CD4-positive, alpha-beta T cell (primary cell): Measurements from ENCODE around the gene GRID1. TPM values are rescaled to one million over a fixed set of nuclear protein-coding genes. Genes with fewer than 3 reads are reported as not detected.

Experiments used
- ATAC-seq: fragments of 200-7000 bp; cut with Tn5 transposase; one replicate; pipeline ENCODE4 v1.10.0; 2022; ENCODE audit warnings: mild to moderate bottlenecking; ENCODE audit not compliant: poor library complexity
- CTCF ChIA-PET: fragments of 350-600 bp; sonication (Branson Sonifier 250); formaldehyde crosslinking; loops from one replicate; lab custom pipeline; 2021; ENCODE audit warnings: antibody characterized with exemption, inconsistent platforms; lab: Charles Lee
- POLR2A ChIA-PET: fragments of 350-600 bp; sonication (Branson Sonifier 250); formaldehyde crosslinking; loops from one replicate; lab custom pipeline; 2021; ENCODE audit warnings: antibody characterized with exemption, inconsistent platforms; lab: Charles Lee
- DNase-seq, 14 experiments: peaks; one replicate each; pipeline ENCODE4 v3.0.0-alpha.2; 2013 to 2020; ENCODE audit warnings: mixed read lengths in 2 of 14
- H3K27ac ChIP-seq, 2 donors: one replicate each; pipeline versions ENCODE4 v1.5.1 to v1.7.0; 2013; ENCODE audit warnings: low read length in 2 of 2, low read depth in 1 of 2, mild to moderate bottlenecking in 1 of 2
- H3K27me3 ChIP-seq, 2 experiments: 1 replicate in 1 of 2; 2 replicates in 1 of 2; pipeline versions ENCODE4 v1.6.1 to v1.7.0; 2013; ENCODE audit warnings: low read length in 2 of 2, control low read depth in 1 of 2, mild to moderate bottlenecking in 1 of 2, moderate library complexity in 1 of 2; ENCODE audit not compliant: insufficient read depth in 2 of 2, control insufficient read depth in 1 of 2
- H3K36me3 ChIP-seq: one replicate; pipeline ENCODE4 v1.6.1; 2013; ENCODE audit warnings: low read length, control low read depth; ENCODE audit not compliant: insufficient read depth
- H3K4me1 ChIP-seq: one replicate; pipeline ENCODE4 v1.6.1; 2013; ENCODE audit warnings: low read length, control low read depth; ENCODE audit not compliant: insufficient read depth
- H3K4me3 ChIP-seq: one replicate; pipeline ENCODE4 v1.5.1; 2013; ENCODE audit warnings: mild to moderate bottlenecking, low read length, moderate library complexity
- H3K9me3 ChIP-seq, 2 experiments: 1 replicate in 1 of 2; 2 replicates in 1 of 2; pipeline versions ENCODE4 v1.6.1 to v1.7.0; 2013; ENCODE audit warnings: low read length in 2 of 2, mild to moderate bottlenecking in 2 of 2, control low read depth in 1 of 2, moderate library complexity in 1 of 2; ENCODE audit not compliant: control insufficient read depth in 1 of 2, insufficient read depth in 1 of 2
- H3K27ac Mint-ChIP-seq: one replicate; pipeline ENCODE4 v1.8.0; 2020; ENCODE audit warnings: mixed read lengths
- H3K27me3 Mint-ChIP-seq: one replicate; pipeline ENCODE4 v1.8.0; 2021; ENCODE audit warnings: mixed read lengths
- H3K36me3 Mint-ChIP-seq: one replicate; pipeline ENCODE4 v1.8.0; 2021; ENCODE audit warnings: low read depth, mixed read lengths
- H3K4me1 Mint-ChIP-seq: one replicate; pipeline ENCODE4 v1.8.0; 2021; ENCODE audit warnings: low read depth, mixed read lengths
- H3K4me3 Mint-ChIP-seq: one replicate; pipeline ENCODE4 v1.8.0; 2020; ENCODE audit warnings: mild to moderate bottlenecking, mixed read lengths
- H3K9me3 Mint-ChIP-seq: one replicate; pipeline ENCODE4 v1.8.0; 2020; ENCODE audit warnings: mixed read lengths
- intact Hi-C, 2 experiments: fragments of 100-400 bp; cut with DNase I in 1 of 2; cut with micrococcal nuclease in 1 of 2; formaldehyde crosslinking; loops; one replicate each; pipeline versions ENCODE4 v1.15.1 to v1.9.0; 2023 to 2025; cut with DNase I, micrococcal nuclease
- total RNA-seq, 174 experiments: library from RNA in 2 of 174; stranded (reverse) in 2 of 174; gene quantifications; one replicate each; pipeline ENCODE4 v1.2.3 and lab custom pipeline; 2021 to 2026
- TF ChIP-seq, protein P1 (sequence below): fragments of 200-600 bp; IDR thresholded peaks from one replicate; pipeline ENCODE4 v1.8.0; 2022; ENCODE audit warnings: antibody characterized with exemption, mild to moderate bottlenecking

The GRID1 gene
- total RNA-seq, 2 experiments from 2014 or later: not detected

DNA sequence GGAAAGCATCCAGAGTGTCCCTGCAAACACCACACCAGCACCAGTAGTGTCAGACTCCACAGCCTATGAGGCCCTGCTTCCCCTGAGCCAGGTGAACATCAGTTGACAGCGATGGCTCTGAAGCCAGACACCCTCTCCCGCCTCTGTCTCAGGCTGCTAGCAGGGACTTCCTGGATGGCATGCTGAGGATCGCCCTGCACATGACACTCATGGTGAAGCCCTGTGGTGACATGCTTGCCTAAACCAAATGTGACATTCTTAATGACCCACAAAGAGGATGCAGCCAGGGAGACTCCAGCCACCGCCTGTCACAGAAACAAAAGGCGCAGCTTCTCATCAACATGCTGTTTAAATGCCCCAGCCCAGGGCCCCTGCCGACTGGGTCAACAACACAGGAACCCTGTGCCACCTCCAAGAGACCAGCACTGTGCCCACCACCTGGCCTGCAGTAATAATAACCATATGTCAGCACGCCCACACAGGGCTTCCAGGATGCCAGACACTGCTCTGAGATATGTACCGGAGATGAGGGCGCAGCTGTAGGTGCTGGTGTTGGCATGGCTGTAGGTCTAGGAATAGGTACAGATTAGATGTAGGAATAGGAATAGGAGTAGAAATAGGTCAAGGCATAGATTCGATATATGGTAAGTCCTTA lies 81.3 kb downstream of the GRID1 start:
- POLR2A ChIA-PET: no interaction called here
- H3K9me3 Mint-ChIP-seq: no peaks in the 10 kb centered on the region

DNA sequence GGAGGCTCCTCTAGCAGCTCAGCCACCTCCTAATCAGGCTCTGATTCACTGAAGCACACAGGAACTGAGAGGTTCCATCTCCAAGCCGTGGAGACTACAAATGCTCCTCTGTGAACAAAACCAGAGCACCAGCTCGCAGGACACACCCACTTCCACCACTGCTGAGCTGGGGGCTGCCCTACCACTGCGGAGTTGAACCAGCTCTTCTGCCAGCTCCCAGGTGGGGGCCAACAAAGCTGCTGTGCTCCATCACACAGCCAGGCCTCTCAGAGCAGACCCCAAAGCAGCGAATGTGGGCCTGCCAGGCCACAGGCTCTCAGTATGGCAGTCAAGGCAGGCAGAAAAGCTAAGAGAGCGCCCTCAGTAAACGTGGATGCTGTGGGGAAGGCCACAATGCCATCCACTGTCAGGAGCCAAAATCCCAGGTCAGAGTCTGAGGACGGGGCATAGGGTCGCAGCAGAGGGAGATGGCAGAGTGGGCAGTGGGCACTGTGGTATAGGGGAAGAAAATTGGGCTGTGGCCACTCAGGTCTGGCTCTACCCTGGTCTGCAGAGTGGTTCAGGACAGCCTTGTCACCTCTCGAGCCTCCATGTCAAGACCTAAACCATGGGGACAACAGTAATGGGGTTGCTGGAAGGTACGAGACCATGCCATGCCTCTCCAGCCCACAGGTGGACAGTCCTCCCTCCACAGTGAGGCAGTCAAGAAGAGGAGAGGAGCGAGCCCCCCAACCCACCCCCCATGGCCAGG lies 82.1 kb downstream of the GRID1 start:
- ATAC-seq (no peak), DNase-seq (no peak)
- H3K27ac ChIP-seq: no peak overlapping the region
- Mint-ChIP-seq H3K36me3 (no peaks in the 10 kb centered on the region), H3K27me3 (peaks cover 30% of the 10 kb centered on the region), H3K9me3 (peaks cover 2% of the 10 kb centered on the region), H3K27ac (no peak overlapping the region), H3K4me3 (no peak overlapping the region), H3K4me1 (no peaks in the 10 kb centered on the region)
- peaks cover 0 to 4% of the 10 kb centered on the region in 2 experiments for H3K9me3 ChIP-seq
- H3K36me3 ChIP-seq: no peaks in the 10 kb centered on the region
- TF ChIP-seq, protein P1, sequence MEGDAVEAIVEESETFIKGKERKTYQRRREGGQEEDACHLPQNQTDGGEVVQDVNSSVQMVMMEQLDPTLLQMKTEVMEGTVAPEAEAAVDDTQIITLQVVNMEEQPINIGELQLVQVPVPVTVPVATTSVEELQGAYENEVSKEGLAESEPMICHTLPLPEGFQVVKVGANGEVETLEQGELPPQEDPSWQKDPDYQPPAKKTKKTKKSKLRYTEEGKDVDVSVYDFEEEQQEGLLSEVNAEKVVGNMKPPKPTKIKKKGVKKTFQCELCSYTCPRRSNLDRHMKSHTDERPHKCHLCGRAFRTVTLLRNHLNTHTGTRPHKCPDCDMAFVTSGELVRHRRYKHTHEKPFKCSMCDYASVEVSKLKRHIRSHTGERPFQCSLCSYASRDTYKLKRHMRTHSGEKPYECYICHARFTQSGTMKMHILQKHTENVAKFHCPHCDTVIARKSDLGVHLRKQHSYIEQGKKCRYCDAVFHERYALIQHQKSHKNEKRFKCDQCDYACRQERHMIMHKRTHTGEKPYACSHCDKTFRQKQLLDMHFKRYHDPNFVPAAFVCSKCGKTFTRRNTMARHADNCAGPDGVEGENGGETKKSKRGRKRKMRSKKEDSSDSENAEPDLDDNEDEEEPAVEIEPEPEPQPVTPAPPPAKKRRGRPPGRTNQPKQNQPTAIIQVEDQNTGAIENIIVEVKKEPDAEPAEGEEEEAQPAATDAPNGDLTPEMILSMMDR: no peak
- CTCF ChIA-PET: no interaction called here
- peaks cover 0 to 4% of the 10 kb centered on the region in 2 experiments for H3K27me3 ChIP-seq
- H3K4me3 ChIP-seq: no peak overlapping the region
- POLR2A ChIA-PET: no interaction called here
- H3K4me1 ChIP-seq: no peaks in the 10 kb centered on the region
- intact Hi-C loops: no loop called here

More for the DNA sequence above, 81.3 kb downstream of the GRID1 start:
- H3K36me3 ChIP-seq: no peaks in the 10 kb centered on the region
- TF ChIP-seq, protein P1: no peak
- H3K4me1 Mint-ChIP-seq: no peaks in the 10 kb centered on the region
- peaks cover 29% of the 10 kb centered on the region for H3K27me3 Mint-ChIP-seq
- no peak overlapping the region for H3K4me3 ChIP-seq
- H3K27me3 ChIP-seq: peaks cover 0 to 4% of the 10 kb centered on the region in 2 experiments
- H3K4me1 ChIP-seq: no peaks in the 10 kb centered on the region
- ATAC-seq (no peak), DNase-seq (no peak)
- peaks cover 0 to 4% of the 10 kb centered on the region in 2 experiments for H3K9me3 ChIP-seq
- no peak overlapping the region for H3K27ac ChIP-seq
- H3K27ac Mint-ChIP-seq: no peak overlapping the region
- intact Hi-C loops: no loop called here
- H3K4me3 Mint-ChIP-seq: no peak overlapping the region
- H3K36me3 Mint-ChIP-seq: no peaks in the 10 kb centered on the region
- CTCF ChIA-PET: no interaction called here

DNA sequence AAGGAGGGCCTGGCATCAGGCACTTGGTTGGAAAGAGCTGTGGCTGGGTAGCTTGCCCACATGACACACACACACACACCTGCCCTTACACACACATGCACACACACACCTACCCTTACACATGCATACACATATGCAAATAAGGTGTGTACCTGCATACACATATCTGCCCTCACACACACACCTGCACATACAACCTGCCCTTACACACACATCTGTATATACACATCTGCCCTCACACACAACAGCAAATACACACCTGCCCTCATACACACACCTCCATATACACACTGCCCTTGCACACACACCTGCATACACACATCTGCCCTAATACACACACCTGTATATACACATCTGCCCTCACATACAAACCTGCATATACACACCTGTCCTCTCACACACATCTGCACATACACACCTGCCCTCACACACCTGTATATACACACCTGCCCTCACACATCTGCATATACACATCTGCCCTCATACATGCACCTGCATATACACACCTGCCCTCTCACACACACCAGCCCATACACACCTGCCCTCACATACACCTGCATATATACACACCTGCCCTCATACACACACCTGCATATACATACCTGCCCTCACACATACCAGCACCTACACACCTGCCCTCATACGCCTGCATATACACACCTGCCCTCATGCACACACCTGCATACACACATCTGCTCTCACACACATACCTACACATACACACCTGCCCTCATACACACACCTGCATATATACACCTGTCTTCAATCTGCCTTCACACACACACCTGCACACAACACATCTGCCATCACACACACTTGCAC lies 82.9 kb downstream of the GRID1 start:
- Histone ChIP-seq H3K9me3 (peaks cover 0 to 4% of the 10 kb centered on the region in 2 experiments), H3K27ac (no peak overlapping the region), H3K36me3 (no peaks in the 10 kb centered on the region), H3K27me3 (peaks cover 0 to 4% of the 10 kb centered on the region in 2 experiments), H3K4me3 (no peak overlapping the region), H3K4me1 (no peaks in the 10 kb centered on the region)
- ChIA-PET POLR2A (no interaction called here), CTCF (no interaction called here)
- Mint-ChIP-seq H3K36me3 (no peaks in the 10 kb centered on the region), H3K4me3 (no peak overlapping the region), H3K27me3 (peaks cover 30% of the 10 kb centered on the region), H3K4me1 (no peaks in the 10 kb centered on the region), H3K9me3 (peaks cover 9% of the 10 kb centered on the region), H3K27ac (no peak overlapping the region)
- TF ChIP-seq, protein P1: no peak
- no peak for ATAC-seq
- intact Hi-C loops: no loop called here
- DNase-seq: no peak
